Endothelial cell (in vitro differentiated cells): ENCODE results near the gene PSMA4. TPM values are rescaled to one million over a fixed set of nuclear protein-coding genes. Genes with fewer than 3 reads are reported as not detected.

Source experiments
- DNase-seq: peaks from one replicate; pipeline ENCODE4 v3.0.0; 2021; ENCODE audit warnings: low spot score
- H3K27ac Mint-ChIP-seq: one replicate; pipeline ENCODE4 v1.8.0; 2021; ENCODE audit warnings: mixed read lengths, inconsistent platforms; ENCODE audit not compliant: unreplicated experiment
- H3K27me3 Mint-ChIP-seq: one replicate; pipeline ENCODE4 v1.8.0; 2021; ENCODE audit warnings: mild to moderate bottlenecking, moderate library complexity, mixed read lengths, inconsistent platforms; ENCODE audit not compliant: unreplicated experiment
- H3K36me3 Mint-ChIP-seq: one replicate; pipeline ENCODE4 v1.8.0; 2021; ENCODE audit warnings: mild to moderate bottlenecking, low read depth, mixed read lengths, inconsistent platforms; ENCODE audit not compliant: unreplicated experiment
- H3K4me1 Mint-ChIP-seq: one replicate; pipeline ENCODE4 v1.8.0; 2021; ENCODE audit warnings: mild to moderate bottlenecking, mixed read lengths, inconsistent platforms; ENCODE audit not compliant: unreplicated experiment
- H3K4me3 Mint-ChIP-seq: one replicate; pipeline ENCODE4 v1.8.0; 2021; ENCODE audit warnings: mild to moderate bottlenecking, mixed read lengths, inconsistent platforms; ENCODE audit not compliant: unreplicated experiment
- H3K9me3 Mint-ChIP-seq: one replicate; pipeline ENCODE4 v1.8.0; 2021; ENCODE audit warnings: mixed read lengths, inconsistent platforms; ENCODE audit not compliant: unreplicated experiment
- CTCF ChIP-seq: fragments of 200-600 bp; sonication (generic); IDR thresholded peaks from one replicate; pipeline ENCODE4 v1.5.0; 2021; ENCODE audit warnings: antibody characterized with exemption; ENCODE audit not compliant: unreplicated experiment
- total RNA-seq: library from RNA; stranded (reverse); fragmentation: NEBNext Ultra II Directional; extraction: Animal tissue kit (Norgen Biotek cat#: 25700); gene quantifications from one replicate; pipeline ENCODE4 v1.2.1, GENCODE V29; 2021; ENCODE audit not compliant: unreplicated experiment

PSMA4 gene
- total RNA-seq, 1 donor from 2014 or later, result 169 TPM

- no peaks in the 10 kb centered on the region for H3K4me1 Mint-ChIP-seq
- peaks cover 6% of the 10 kb centered on the region for H3K9me3 Mint-ChIP-seq
- no peak for DNase-seq
- H3K36me3 Mint-ChIP-seq, result peaks cover 14% of the 10 kb centered on the region
- H3K27ac Mint-ChIP-seq, result no peak overlapping the region
- H3K4me3 Mint-ChIP-seq, result no peak overlapping the region
- TF ChIP-seq CTCF, result no peak
- peaks cover 4% of the 10 kb centered on the region for H3K27me3 Mint-ChIP-seq
These were observed 57.3 kb downstream of the PSMA4 start for GRCh38 chr15:78597583-78597982.

GRCh38 chr15:78598348-78598747 lies 58.1 kb downstream of the PSMA4 start:
- Mint-ChIP-seq H3K27me3 (peaks cover 4% of the 10 kb centered on the region), H3K9me3 (peaks cover 6% of the 10 kb centered on the region), H3K27ac (no peak overlapping the region), H3K36me3 (peaks cover 17% of the 10 kb centered on the region), H3K4me3 (no peak overlapping the region), H3K4me1 (no peaks in the 10 kb centered on the region)
- no peak for TF ChIP-seq CTCF
- no peak for DNase-seq

DNA sequence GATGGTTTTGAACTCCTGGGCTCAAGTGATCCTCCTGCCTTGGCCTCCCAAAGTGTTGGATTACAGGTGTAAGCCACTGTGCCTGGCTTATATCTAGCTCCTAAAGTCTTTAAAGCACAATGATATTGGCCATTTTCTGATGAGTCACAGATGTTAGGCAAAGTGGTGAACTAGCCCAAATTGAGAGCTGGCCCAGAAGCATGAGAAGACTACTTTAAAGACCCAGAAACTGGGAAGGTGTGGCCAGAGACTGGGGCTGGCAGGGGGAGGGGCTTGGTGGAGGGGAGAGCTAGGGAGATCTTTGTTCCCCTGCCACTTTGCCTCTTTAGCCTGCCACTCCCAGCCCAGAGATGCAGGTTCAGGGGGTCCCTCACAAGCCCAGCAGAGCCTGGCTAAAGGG lies 58.9 kb downstream of the PSMA4 start:
- Mint-ChIP-seq H3K27ac (no peak overlapping the region), H3K4me1 (no peaks in the 10 kb centered on the region), H3K27me3 (peaks cover 4% of the 10 kb centered on the region), H3K36me3 (peaks cover 17% of the 10 kb centered on the region), H3K9me3 (peaks cover 6% of the 10 kb centered on the region), H3K4me3 (no peak overlapping the region)
- TF ChIP-seq CTCF, result no peak
- DNase-seq, result no peak

Other genes starting within 250 kb of the PSMA4 start
- gene SKIC8, start 240.8 kb upstream of the PSMA4 start, total RNA-seq, result 43.9 TPM
- 3.3 TPM for gene CRABP1, start 200.1 kb upstream of the PSMA4 start, total RNA-seq
- 71.3 TPM for gene IREB2, start 102.2 kb upstream of the PSMA4 start, total RNA-seq
- 1.3 TPM for gene HYKK, start 32.9 kb upstream of the PSMA4 start, total RNA-seq
- gene CHRNA5, start 25.1 kb downstream of the PSMA4 start, total RNA-seq, result 22.7 TPM
- gene CHRNA3, start 80.6 kb downstream of the PSMA4 start, total RNA-seq, result 0.74 TPM
- not detected for gene CHRNB4, start 100.8 kb downstream of the PSMA4 start, total RNA-seq